Measurements from ENCODE around the gene CTNNA2. TPM values are rescaled to one million over a fixed set of nuclear protein-coding genes. Genes with fewer than 3 reads are reported as not detected.

The CTNNA2 gene
- total RNA-seq, 6 experiments from 2014 or later = 0.44 TPM; not detected in 5

DNA sequence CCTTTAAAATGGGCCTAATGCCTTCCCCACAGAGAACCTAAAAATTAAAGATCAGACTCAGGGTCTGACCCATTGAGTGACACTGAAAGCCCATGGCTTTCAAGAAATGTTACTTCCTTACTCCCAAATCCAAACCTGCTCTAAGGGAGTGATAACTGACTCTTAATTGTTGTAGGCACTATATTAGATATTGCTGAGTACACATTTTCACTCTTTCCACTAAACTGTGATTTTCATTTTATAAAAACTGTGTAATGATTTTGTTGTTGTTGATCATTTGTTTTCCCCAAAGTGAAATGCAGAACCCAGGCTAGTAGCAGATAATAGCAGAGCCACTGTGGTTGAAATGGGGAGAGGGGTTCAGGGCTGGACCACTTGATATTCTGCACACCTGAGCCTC lies 704.6 kb downstream of the CTNNA2 start:
- Histone ChIP-seq H3K27me3 (no peaks in the 10 kb centered on the region), H3K4me3 (no peak overlapping the region), H3K9me3 (no peaks in the 10 kb centered on the region), H3K4me1 (no peaks in the 10 kb centered on the region), H3K36me3 (no peaks in the 10 kb centered on the region), H3K27ac (no peak overlapping the region)
- DNase-seq = no peak
- no peak for ATAC-seq
- TF ChIP-seq, protein P1, sequence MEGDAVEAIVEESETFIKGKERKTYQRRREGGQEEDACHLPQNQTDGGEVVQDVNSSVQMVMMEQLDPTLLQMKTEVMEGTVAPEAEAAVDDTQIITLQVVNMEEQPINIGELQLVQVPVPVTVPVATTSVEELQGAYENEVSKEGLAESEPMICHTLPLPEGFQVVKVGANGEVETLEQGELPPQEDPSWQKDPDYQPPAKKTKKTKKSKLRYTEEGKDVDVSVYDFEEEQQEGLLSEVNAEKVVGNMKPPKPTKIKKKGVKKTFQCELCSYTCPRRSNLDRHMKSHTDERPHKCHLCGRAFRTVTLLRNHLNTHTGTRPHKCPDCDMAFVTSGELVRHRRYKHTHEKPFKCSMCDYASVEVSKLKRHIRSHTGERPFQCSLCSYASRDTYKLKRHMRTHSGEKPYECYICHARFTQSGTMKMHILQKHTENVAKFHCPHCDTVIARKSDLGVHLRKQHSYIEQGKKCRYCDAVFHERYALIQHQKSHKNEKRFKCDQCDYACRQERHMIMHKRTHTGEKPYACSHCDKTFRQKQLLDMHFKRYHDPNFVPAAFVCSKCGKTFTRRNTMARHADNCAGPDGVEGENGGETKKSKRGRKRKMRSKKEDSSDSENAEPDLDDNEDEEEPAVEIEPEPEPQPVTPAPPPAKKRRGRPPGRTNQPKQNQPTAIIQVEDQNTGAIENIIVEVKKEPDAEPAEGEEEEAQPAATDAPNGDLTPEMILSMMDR (IDR thresholded peaks at IDR 0.05) = no peak
- no peak for TF ChIP-seq POLR2A (IDR thresholded peaks at IDR 0.05)
- intact Hi-C loops (cut with DNase I) = no loop called here

GRCh38 chr2:80222644-80223043 lies 709.8 kb downstream of the CTNNA2 start:
- TF ChIP-seq, protein P1 (IDR thresholded peaks at IDR 0.05) = no peak
- no peak for TF ChIP-seq POLR2A (IDR thresholded peaks at IDR 0.05)
- intact Hi-C loops (cut with DNase I) = no loop called here
- Histone ChIP-seq H3K4me1 (no peaks in the 10 kb centered on the region), H3K9me3 (no peaks in the 10 kb centered on the region), H3K27me3 (no peaks in the 10 kb centered on the region), H3K27ac (no peak overlapping the region), H3K4me3 (no peak overlapping the region), H3K36me3 (no peaks in the 10 kb centered on the region)
- WGBS (ENCODE audit: insufficient coverage, low coverage, low lambda C conversion rate, missing lambda C conversion rate) = 55% methylated on average over 2 of the region's 2 CpGs
- no peak for ATAC-seq
- DNase-seq = no peak

GRCh38 chr2:80231421-80231820 lies 718.6 kb downstream of the CTNNA2 start:
- intact Hi-C loops (cut with DNase I) = no loop called here
- Histone ChIP-seq H3K27ac (no peak overlapping the region), H3K27me3 (no peaks in the 10 kb centered on the region), H3K36me3 (no peaks in the 10 kb centered on the region), H3K4me1 (no peaks in the 10 kb centered on the region), H3K4me3 (no peak overlapping the region), H3K9me3 (no peaks in the 10 kb centered on the region)
- TF ChIP-seq POLR2A (IDR thresholded peaks at IDR 0.05) = no peak
- TF ChIP-seq, protein P1 (IDR thresholded peaks at IDR 0.05) = no peak
- ATAC-seq (no peak), DNase-seq (no peak)
- 47% methylated on average over 1 of the region's 1 CpG for WGBS (ENCODE audit: insufficient coverage, low coverage, low lambda C conversion rate, missing lambda C conversion rate)

GRCh38 chr2:80233333-80233732 lies 720.5 kb downstream of the CTNNA2 start:
- Histone ChIP-seq H3K36me3 (no peaks in the 10 kb centered on the region), H3K4me3 (no peak overlapping the region), H3K4me1 (no peaks in the 10 kb centered on the region), H3K27ac (no peak overlapping the region), H3K27me3 (no peaks in the 10 kb centered on the region), H3K9me3 (no peaks in the 10 kb centered on the region)
- ATAC-seq (no peak), DNase-seq (no peak)
- WGBS (ENCODE audit: insufficient coverage, low coverage, low lambda C conversion rate, missing lambda C conversion rate) = 57% methylated on average over 1 of the region's 1 CpG
- intact Hi-C loops (cut with DNase I) = no loop called here
- TF ChIP-seq, protein P1 (IDR thresholded peaks at IDR 0.05) = no peak
- no peak for TF ChIP-seq POLR2A (IDR thresholded peaks at IDR 0.05)

Data from right lobe of liver (tissue), 6 donors.